ENCODE measurements around the gene GRB7.
"Not testable (repeated sequence)": the region's sequence is repeated elsewhere in the genome, so short reads cannot be mapped to it uniquely, and the experiment has no call there.

Gene GRB7

DNA sequence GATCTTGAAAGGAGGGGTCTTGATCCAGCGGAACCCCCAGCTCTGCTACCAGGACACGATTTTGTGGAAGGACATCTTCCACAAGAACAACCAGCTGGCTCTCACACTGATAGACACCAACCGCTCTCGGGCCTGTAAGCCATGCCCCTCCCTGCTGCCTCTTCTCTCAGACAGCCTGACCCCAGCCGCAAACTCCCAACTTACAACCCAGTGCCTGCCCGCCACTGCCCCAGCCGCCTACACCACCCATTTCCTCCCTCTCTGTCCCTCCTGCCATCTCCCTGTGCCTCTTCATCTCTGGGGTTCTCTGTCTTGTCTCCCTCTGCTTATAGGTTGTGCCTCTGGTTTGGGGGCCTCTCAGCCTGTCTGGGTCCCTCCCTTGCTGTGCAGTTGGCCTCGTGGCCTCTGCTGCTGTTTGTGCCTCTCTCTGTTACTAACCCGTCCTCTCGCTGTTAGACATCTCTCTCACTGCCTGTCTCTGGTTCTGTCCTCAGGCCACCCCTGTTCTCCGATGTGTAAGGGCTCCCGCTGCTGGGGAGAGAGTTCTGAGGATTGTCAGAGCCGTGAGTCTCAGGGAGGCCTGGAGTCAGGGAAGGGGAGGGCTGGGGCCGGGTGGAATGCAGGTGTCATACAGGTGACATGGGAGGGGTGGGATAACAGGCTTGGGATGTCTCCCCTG lies 28.3 kb upstream of the GRB7 start:
- DNase-seq (ENCODE audit: low spot score): no peak

DNA sequence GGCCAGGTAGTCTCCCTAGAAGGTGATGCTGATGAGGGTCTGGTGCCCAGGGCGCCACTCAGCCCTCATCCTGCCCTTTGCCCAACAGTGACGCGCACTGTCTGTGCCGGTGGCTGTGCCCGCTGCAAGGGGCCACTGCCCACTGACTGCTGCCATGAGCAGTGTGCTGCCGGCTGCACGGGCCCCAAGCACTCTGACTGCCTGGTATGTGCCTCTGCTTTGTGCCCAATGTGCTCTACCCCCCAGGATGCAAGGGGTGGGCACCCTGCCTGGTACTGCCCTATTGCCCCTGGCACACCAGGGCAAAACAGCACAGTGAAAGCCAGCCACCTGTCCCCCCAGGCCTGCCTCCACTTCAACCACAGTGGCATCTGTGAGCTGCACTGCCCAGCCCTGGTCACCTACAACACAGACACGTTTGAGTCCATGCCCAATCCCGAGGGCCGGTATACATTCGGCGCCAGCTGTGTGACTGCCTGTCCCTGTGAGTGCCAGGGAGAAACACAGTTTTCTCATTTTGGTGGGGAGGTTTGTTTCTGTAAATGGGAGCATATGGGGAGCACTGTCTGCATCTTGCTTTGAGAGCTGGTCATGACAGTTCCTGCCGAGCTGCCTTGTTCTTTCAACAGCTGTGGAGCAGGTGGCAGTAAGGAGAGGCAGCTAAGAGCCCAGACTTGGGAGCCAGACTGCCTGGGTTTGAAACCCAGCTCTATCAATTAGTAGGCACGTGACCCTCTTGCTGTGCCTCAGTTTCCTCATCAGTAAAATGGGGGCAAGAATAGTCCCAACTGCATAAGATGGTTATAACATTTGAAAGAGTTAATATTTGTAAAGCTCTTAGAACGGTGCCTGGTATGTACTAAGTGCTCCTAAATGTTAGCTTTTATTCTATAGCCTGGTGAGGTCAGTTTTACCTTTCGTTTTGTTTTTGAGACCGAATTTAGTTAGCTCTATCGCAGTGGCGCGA lies 27.5 kb upstream of the GRB7 start:
- DNase-seq (ENCODE audit: low spot score): no peak

DNA sequence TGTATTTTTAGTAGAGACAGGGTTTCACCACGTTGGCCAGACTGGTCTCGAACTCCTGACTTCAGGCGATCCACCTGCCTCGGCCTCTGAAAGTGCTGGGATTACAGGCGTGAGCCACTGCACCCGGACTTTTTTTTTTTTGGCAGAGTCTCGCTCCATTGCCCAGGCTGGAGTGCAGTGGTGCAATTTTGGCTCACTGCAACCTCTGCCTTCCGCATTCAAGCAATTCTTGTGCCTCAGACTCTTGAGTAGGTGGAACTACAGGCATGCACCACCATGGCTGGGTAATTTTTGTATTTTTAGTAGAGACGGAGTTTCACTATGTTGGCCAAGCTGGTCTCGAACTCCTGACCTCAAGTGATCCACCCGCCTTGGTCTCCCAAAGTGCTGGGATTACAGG lies 26.7 kb upstream of the GRB7 start:
- not testable (repeated sequence) for DNase-seq (ENCODE audit: low spot score)

DNA sequence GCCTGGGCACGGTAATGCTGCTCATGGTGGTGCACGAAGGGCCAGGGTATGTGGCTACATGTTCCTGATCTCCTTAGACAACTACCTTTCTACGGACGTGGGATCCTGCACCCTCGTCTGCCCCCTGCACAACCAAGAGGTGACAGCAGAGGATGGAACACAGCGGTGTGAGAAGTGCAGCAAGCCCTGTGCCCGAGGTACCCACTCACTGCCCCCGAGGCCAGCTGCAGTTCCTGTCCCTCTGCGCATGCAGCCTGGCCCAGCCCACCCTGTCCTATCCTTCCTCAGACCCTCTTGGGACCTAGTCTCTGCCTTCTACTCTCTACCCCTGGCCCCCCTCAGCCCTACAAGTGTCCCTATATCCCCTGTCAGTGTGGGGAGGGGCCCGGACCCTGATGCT lies 25.9 kb upstream of the GRB7 start:
- DNase-seq (ENCODE audit: low spot score): no peak

DNA sequence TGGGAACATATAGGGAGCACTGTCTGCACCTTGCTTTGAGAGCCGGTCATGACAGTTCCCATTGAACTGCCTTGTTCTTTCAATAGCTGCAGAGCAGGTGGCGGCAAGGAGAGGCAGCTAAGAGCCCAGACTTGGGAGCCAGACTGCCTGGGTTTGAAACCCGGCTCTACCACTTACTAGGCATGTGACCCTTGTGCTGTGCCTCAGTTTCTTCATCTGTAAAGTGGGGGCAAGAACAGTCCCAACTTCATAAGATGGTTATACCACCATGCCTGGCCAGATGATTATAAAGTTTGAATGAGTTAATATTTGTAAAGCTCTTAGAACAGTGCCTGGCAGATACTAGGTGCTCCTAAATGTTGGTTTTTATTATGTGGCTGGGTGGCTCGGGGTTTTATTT lies 23.5 kb upstream of the GRB7 start:
- no peak for DNase-seq (ENCODE audit: low spot score)

DNA sequence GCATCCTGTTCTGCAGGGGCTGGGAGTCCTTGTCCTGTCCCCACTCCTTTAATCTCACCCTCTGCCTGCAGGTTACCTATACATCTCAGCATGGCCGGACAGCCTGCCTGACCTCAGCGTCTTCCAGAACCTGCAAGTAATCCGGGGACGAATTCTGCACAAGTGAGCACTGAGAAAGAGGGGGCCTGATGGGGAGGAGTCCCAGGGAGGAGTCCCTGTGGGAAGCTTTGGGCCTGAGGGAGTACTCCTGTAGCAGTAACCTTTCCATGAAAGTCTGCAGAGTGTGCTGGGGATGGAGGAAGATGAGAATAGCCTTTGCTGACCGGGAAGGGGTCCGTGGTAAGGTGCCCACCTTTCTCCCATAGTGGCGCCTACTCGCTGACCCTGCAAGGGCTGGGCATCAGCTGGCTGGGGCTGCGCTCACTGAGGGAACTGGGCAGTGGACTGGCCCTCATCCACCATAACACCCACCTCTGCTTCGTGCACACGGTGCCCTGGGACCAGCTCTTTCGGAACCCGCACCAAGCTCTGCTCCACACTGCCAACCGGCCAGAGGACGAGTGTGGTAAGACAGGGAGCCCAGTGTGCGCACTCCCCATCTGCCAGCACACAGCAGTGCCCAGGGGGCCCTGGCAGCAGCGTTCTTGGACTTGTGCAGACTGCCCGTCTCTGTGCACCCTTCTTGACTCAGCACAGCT lies 22.2 kb upstream of the GRB7 start:
- no peak for DNase-seq (ENCODE audit: low spot score)

DNA sequence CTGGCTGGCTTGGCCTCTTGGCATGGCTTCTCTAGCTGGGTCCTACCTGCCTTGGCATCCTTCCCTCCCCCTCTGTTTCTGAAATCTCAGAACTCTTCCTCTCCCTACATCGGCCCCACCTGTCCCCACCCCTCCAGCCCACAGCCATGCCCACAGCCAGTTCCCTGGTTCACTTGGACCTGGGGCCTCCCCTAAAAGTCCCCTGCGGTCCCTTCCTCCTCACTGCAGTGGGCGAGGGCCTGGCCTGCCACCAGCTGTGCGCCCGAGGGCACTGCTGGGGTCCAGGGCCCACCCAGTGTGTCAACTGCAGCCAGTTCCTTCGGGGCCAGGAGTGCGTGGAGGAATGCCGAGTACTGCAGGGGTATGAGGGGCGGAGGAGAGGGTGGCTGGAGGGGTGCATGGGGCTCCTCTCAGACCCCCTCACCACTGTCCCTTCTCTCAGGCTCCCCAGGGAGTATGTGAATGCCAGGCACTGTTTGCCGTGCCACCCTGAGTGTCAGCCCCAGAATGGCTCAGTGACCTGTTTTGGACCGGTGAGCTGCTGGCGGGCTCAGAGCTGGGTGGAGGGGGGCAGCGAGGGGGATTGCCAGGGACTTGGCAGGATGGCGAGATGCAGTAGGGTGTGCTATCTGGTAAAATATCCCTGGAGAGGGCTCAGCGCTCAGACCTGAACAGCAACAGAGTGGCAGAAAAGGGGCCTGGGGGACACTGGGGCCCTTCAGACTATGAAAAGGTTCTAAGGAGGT lies 21.5 kb upstream of the GRB7 start:
- DNase-seq (ENCODE audit: low spot score): no peak

DNA sequence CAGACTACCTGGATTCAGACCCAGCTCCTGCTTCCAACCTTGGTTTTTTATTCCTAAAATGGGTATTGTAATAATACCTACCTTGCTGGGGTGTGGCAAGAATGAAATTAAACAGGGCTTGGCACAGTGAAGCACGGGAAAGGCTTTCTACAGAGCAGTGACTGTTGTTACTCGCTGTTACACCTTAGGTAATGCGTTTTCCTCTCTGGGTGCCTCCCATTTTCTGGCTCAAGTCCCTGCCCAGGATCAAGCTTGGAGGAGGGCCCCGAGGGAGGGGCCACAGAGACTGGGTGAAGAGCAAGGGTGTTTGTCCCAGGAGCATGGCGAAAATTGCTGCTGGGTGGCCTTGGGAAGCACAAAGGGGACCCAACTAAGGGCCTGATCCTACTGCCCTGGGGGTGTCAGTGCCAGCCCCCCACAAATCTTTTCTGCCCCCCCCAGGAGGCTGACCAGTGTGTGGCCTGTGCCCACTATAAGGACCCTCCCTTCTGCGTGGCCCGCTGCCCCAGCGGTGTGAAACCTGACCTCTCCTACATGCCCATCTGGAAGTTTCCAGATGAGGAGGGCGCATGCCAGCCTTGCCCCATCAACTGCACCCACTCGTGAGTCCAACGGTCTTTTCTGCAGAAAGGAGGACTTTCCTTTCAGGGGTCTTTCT lies 20.7 kb upstream of the GRB7 start:
- DNase-seq (ENCODE audit: low spot score): no peak

DNA sequence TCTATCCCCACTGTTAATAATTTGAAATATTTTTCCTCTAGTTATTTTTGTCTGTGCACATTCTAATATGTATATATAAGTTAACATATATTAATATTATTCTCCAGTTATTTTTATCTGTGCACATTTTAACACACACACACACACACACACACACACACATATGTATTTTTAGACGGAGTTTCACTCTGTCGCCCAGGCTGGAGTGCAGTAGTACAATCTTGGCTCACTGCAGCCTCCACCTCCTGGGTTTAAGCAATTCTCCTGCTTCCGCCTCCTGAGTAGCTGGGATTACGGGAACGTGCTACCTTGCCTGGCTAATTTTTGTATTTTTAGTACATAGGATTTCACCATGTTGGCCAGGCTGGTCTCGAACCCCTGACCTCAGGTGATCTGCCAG lies 20.1 kb upstream of the GRB7 start:
- no peak for DNase-seq (ENCODE audit: low spot score)

DNA sequence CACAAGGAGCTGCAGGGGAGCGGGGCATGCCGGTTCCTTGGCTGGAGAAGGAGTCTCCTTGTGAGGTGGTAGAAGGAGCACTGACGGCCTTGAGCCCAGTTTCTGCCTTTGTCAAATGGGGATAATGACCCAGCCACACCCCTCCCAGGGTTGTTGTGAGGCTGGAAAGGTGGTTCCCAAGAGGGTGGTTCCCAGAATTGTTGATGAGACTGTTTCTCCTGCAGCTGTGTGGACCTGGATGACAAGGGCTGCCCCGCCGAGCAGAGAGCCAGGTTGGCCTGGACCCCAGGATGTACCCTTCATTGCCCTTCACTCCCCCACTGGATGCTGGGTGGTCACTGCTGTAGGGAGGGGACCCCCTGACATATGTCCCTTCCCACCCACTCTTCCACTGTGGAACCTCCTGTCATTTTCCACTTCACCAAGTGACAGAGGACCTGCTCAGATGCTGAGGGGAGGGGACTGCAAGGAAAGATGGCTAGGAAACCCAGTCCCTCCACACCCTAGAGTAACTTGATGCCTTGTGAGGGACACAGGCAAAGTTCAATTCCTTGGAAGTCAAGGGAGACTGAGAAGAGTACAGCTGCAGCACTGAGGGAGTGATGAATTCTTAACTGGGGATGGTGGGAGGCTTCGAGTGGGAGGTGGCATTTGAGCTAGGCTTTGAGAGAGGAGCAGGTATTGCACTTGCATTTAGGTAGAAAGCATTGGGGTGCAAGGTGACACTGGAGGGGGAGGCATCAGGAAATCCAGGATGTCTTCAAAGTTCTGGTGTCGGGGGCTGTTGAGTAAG lies 18.0 kb upstream of the GRB7 start:
- DNase-seq (ENCODE audit: low spot score): no peak

DNA sequence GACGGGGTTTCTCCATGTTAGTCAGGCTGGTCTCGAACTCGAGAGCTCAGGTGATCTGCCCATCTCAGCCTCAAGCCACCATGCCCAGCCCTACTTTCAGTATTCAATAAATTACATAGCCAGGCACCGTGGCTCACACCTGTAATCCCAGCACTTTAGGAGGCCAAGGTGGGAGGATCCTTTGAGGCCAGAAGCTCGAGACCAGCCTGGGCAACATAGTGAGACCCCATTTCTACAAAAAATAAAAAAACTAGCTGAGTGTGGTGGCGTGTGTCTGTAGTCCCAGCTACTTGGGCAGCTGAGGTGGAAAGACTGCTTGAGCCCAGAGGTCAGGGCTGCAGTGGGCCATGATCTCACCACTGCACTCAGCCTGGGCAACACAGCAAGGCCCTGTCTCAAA lies 15.6 kb upstream of the GRB7 start:
- no peak for DNase-seq (ENCODE audit: low spot score)

DNA sequence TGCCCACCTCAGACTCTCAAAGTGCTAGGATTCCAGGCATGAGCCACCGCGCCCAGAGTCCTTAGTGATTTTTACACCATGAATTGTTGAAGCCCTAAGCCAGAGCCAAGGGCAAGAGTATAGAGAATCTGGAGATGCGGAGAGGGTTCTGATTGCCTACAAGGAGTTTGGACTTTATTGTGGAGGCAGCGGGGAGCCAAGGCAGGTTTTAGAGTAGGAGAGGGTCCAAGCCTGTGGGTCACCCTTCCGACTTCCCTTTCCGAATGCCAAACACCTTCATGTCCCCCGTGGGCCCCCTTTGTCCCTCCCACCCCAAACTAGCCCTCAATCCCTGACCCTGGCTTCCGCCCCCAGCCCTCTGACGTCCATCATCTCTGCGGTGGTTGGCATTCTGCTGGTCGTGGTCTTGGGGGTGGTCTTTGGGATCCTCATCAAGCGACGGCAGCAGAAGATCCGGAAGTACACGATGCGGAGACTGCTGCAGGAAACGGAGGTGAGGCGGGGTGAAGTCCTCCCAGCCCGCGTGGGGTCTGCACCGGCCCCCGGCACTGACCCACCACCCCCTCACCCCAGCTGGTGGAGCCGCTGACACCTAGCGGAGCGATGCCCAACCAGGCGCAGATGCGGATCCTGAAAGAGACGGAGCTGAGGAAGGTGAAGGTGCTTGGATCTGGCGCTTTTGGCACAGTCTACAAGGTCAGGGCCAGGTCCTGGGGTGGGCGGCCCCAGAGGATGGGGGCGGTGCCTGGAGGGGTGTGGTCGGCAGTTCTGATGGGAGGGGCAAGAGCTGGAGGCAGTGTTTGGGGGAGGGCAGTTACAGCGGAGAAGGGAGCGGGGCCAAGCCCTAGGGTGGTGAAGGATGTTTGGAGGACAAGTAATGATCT lies 14.5 kb upstream of the GRB7 start:
- no peak for DNase-seq (ENCODE audit: low spot score)

DNA sequence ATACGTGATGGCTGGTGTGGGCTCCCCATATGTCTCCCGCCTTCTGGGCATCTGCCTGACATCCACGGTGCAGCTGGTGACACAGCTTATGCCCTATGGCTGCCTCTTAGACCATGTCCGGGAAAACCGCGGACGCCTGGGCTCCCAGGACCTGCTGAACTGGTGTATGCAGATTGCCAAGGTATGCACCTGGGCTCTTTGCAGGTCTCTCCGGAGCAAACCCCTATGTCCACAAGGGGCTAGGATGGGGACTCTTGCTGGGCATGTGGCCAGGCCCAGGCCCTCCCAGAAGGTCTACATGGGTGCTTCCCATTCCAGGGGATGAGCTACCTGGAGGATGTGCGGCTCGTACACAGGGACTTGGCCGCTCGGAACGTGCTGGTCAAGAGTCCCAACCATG lies 13.0 kb upstream of the GRB7 start:
- DNase-seq (ENCODE audit: low spot score): no peak

DNA sequence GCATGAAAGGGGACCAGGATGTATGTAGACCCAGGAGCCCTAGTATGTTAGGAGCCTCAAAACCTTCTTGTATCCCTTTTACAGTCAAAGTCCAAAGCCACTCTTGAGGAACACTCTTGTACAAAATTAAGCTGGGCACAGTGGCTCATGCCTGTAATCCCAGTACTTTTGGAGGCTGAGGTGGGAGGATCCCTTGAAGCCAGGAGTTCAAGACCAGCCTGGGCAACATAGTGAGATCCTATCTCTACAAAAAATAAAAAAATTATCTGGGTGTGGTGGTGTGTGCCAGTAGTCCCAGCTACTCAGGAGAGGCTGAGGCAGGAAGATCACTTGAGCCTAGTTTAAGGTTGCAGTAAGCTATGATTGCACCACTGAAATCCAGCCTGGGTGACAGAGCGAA lies 11.8 kb upstream of the GRB7 start:
- not testable (repeated sequence) for DNase-seq (ENCODE audit: low spot score)

DNA sequence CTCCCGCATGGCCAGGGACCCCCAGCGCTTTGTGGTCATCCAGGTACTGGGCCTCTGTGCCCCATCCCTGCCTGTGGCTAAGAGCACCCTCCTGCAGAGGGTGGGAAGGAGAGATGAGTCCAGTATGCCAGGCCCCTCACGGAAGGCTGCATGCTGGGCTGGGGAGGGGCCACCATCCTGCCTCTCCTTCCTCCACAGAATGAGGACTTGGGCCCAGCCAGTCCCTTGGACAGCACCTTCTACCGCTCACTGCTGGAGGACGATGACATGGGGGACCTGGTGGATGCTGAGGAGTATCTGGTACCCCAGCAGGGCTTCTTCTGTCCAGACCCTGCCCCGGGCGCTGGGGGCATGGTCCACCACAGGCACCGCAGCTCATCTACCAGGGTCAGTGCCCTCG lies 11.1 kb upstream of the GRB7 start:
- no peak for DNase-seq (ENCODE audit: low spot score)

DNA sequence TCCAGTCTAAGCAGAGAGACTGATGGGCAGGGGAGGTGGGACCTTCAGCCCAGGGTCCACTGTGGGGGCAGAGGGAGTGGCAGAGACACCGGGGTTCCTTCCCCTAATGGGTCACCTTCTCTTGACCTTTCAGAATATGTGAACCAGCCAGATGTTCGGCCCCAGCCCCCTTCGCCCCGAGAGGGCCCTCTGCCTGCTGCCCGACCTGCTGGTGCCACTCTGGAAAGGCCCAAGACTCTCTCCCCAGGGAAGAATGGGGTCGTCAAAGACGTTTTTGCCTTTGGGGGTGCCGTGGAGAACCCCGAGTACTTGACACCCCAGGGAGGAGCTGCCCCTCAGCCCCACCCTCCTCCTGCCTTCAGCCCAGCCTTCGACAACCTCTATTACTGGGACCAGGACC lies 10.2 kb upstream of the GRB7 start:
- no peak for DNase-seq (ENCODE audit: low spot score)

DNA sequence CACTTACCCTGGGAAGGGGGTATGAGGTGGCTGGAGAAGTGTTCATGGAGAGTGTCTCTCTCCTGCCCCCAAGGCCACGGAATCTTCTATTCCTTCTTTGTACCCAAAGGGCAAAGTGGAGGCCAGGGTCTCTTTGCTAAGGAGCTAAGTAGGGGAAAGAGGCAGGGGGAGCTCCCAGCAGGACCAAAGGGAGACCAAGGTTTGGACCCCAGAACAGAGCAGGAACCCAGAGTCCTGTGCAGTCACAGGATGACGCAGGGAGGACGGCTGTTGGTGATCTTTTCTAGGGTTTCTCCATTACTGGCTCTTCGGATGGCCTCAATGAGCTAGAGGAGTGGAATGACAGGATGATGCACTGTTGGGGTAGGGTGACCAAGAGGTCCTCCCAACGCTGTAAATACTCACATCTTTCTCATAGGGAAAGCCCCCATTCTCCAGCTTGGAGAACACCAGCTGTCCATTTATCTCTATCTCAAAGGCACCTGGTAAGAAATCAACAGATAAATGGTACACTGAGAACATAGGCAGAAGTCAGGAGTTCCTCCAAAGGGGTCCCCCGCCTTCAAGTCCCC lies 8.4 kb upstream of the GRB7 start:
- no peak for DNase-seq (ENCODE audit: low spot score)

DNA sequence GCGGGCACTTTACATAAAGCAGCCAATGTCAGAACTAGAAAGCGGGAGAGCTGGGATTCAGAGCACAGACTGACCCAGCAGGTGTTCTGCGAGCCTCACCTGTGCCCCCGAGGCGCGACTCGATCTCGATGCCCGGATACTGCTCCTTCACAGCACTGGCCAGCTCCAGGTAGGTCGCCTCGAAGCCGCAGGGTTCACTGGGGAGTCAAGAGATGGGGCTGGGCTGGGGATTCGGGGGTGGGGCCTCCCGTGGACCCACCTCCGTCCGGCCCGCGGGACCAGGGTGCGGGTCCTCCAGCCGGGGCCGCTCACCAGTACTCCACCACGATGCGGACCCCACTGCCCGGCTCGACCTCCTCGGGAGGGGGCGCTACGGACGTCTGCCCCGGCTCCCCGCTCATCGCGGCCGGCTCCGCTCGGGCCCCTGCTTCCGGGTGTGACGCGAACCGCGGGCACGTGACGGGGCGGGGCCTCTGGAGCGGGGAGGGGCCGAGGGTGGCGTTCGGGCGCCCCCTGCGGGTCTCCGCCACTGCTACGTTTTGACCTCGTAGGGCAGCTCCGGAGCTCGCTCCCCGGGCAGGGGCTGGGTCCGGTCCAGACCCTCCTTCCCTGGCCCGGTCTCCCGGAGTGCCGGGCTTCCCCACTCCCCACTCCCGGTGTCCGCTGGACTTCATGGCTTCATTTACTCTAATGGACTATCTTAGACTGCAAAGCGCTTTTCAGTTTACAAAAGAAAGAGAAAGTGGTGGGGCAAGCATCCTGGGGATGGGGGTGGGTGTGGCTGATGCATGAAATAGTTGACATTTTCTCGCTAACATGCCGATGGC lies 7.4 kb upstream of the GRB7 start, which contains the start of gene MIEN1:
MIEN1 (minus strand) TSS at position 438 of the 827 bp plus-strand sequence; CDS start at position 401, 37 bp downstream.
- peak; percentile 83 for DNase-seq (ENCODE audit: low spot score)
